ENCODE measurements around the gene FN1. TPM values are rescaled to one million over a fixed set of nuclear protein-coding genes. Genes with fewer than 3 reads are reported as not detected.

FN1 gene
- total and polyA plus RNA-seq, 2 of the 8 experiments (the other 6 are each of a cell fraction or from before 2014, with no cell fraction given), result 42.9 to 109 TPM

- Histone ChIP-seq H3K23ac (ENCODE audit: insufficient read length) (no peak overlapping the region), H3K36me3 (ENCODE audit: control insufficient read depth in 2 of 4, insufficient read depth in 4 of 4, low read length in 3 of 4) (no peaks in the 10 kb centered on the region), H3K4me1 (replicated peaks in 1 of 4; ENCODE audit: control insufficient read depth in 3 of 4, insufficient read depth in 4 of 4, low read length in 3 of 4) (no peaks in the 10 kb centered on the region), H3K18ac (ENCODE audit: extremely low read depth, low read length) (no peak overlapping the region), H2BK20ac (ENCODE audit: low read length) (no peak overlapping the region), H2BK5ac (ENCODE audit: low read depth, low read length) (no peak overlapping the region), H3K9me3 (ENCODE audit: insufficient read depth in 2 of 2, low read depth in 1 of 2, low read length in 1 of 2) (no peaks in the 10 kb centered on the region), H3K23me2 (ENCODE audit: low read depth, low read length) (no peaks in the 10 kb centered on the region), H2BK15ac (ENCODE audit: low read length) (no peak overlapping the region), H4K91ac (replicated peaks; ENCODE audit: insufficient read length, low read length) (no peak overlapping the region), H4K5ac (ENCODE audit: insufficient read length, low read depth, low read length) (no peak overlapping the region), H4K8ac (ENCODE audit: extremely low read depth, insufficient read depth, low read length) (no peak overlapping the region), H3K4me3 (ENCODE audit: extremely low read depth in 1 of 4, insufficient read depth in 2 of 4, low read depth in 3 of 4, low read length in 4 of 4) (no peak overlapping the region), H2BK120ac (replicated peaks; ENCODE audit: low read depth, low read length) (no peak overlapping the region), H2AFZ (ENCODE audit: low read length) (no peak overlapping the region), H3K79me2 (ENCODE audit: control insufficient read depth in 1 of 2, insufficient read depth in 2 of 2, low read length in 2 of 2) (no peaks in the 10 kb centered on the region), H3K27ac (ENCODE audit: low read depth, low read length) (no peak overlapping the region), H4K20me1 (replicated peaks in 1 of 2; ENCODE audit: control insufficient read depth in 1 of 2, insufficient read depth in 2 of 2, low read length in 2 of 2) (no peaks in the 10 kb centered on the region), H2AK5ac (ENCODE audit: low read depth, low read length) (no peak overlapping the region), H3K79me1 (ENCODE audit: low read depth, low read length) (no peaks in the 10 kb centered on the region), H3K56ac (replicated peaks; ENCODE audit: insufficient read length, low read depth, low read length) (no peak overlapping the region), H3K14ac (ENCODE audit: insufficient read length) (no peak overlapping the region), H2BK12ac (ENCODE audit: low read depth, low read length) (no peak overlapping the region), H3K4me2 (ENCODE audit: insufficient read depth in 1 of 2, low read depth in 2 of 2, low read length in 2 of 2) (no peak overlapping the region), H3K9ac (replicated peaks in 1 of 4; ENCODE audit: extremely low read depth in 1 of 4, low read depth in 3 of 4, low read length in 3 of 4) (no peak overlapping the region), H3K4ac (replicated peaks; ENCODE audit: insufficient read length, low read depth, low read length) (no peak overlapping the region), H3K27me3 (replicated peaks in 1 of 4; ENCODE audit: control insufficient read depth in 3 of 4, extremely low read depth in 1 of 4, insufficient read depth in 3 of 4, low read length in 3 of 4) (no peaks in the 10 kb centered on the region)
- CTCF ChIA-PET (ENCODE audit: partially characterized antibody), result no interaction called here
- WGBS, 2 experiments (ENCODE audit: extremely low coverage in 1 of 2, insufficient coverage in 1 of 2, insufficient read length in 1 of 2, insufficient replicate concordance in 2 of 2, low coverage in 1 of 2, low lambda C conversion rate in 2 of 2, missing lambda C conversion rate in 1 of 2), result 88% methylated on average over 4 of the region's 4 CpGs; no CpG with 5 or more reads in 1 of the 2 experiments
- no peak for FAIRE-seq
- DNase-seq (ENCODE audit: low read depth in 1 of 2, low spot score in 2 of 2), result no peak
- POLR2A ChIA-PET (ENCODE audit: partially characterized antibody), result no interaction called here
- TF ChIP-seq USF2 (IDR thresholded peaks at IDR 0.05; ENCODE audit: low read length) (no peak), MAFK (IDR thresholded peaks at IDR 0.05; ENCODE audit: low read depth, low read length) (no peak), RNF2 (IDR thresholded peaks at IDR 0.05; ENCODE audit: borderline replicate concordance, low read depth, low read length, missing control alignments, poor library complexity, severe bottlenecking) (no peak), TCF12 (IDR thresholded peaks at IDR 0.05; ENCODE audit: low read depth, low read length) (no peak), CBX5 (IDR thresholded peaks at IDR 0.05; ENCODE audit: low read depth, low read length) (no peak), JUND (IDR thresholded peaks at IDR 0.05; ENCODE audit: low read length) (no peak), RXRA (IDR thresholded peaks at IDR 0.05; ENCODE audit: insufficient read depth, low read depth, low read length) (no peak), RAD21 (IDR thresholded peaks at IDR 0.05 in 1 of 2, conservative IDR thresholded peaks at IDR 0.05 in 1 of 2; ENCODE audit: low read depth in 2 of 2, low read length in 2 of 2) (no peak), CTBP2 (IDR thresholded peaks at IDR 0.05; ENCODE audit: borderline replicate concordance, insufficient read depth, insufficient read length, low read length) (no peak), CBX8 (IDR thresholded peaks at IDR 0.05; ENCODE audit: borderline replicate concordance, low read depth, low read length) (no peak), YY1 (IDR thresholded peaks at IDR 0.05; ENCODE audit: low read depth, low read length) (no peak)
These were observed 25.0 kb upstream of the FN1 start for GRCh38 chr2:215460682-215461382.
